Measurements from ENCODE around the gene HEBP1.

GRCh38 chr12:13001775-13002040, 1.6 kb upstream of the HEBP1 start:
- no peak for TF ChIP-seq POLR2A (IDR thresholded peaks at IDR 0.05; ENCODE audit: low read length)
- TF ChIP-seq GATA1 (IDR thresholded peaks at IDR 0.05; ENCODE audit: low read depth, low read length), result no peak

Measured in erythroblast (primary cell).